DMS114 treated with DMSO at 0.1 percent for 48 hours (cell line): Measurements from ENCODE around the gene PSMB1.
A peak's percentile ranks its signal among the peaks of the same experiment; 100 is the strongest.

ENCODE experiments used
- DNase-seq: peaks from one replicate; lab custom pipeline; 2025; ENCODE audit not compliant: unreplicated experiment; lab: John Stamatoyannopoulos, UW

The PSMB1 gene

DNA sequence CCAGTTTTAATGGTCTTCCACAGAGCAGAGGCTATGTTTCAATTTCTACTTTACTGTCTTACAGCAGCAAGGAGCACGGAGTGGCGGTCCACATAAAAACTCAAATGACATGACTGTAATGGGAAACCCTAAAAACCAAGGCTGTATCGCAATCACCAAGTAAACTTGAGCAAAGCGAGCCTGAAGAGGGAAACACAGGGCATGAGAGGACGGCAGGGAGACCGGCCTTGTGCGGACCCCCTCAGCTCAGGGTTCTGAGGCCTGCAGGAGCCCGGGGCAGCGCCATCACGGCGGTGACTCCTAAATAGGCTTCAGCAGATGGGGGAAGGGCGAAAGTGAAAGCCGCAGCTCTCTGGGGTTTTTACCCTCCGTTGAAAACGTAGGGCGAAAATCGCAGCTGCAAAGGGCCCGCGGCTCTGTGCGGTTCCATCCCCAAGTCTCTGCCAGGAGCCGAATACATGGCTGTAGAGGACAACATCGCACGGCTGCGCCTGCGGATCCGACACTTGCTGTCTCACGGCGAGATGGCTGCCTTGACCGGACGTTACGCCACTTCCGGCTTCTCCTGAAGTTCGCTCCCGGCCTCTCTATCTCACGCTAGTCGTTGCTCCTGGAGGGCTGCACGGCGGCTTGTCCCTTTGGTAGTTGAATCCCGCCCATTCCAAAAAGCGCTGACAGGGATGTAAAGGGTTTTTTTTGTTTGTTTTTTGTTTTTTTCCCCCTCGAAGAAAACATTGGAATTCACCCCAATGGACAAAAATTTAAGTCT lies at the start of gene PSMB1:
Gene PSMB1, minus strand, starts transcription at position 543 of the 769 bp plus-strand sequence. Its CDS starts 65 bp downstream, at position 478.
- peak; percentile 76 for DNase-seq

DNA sequence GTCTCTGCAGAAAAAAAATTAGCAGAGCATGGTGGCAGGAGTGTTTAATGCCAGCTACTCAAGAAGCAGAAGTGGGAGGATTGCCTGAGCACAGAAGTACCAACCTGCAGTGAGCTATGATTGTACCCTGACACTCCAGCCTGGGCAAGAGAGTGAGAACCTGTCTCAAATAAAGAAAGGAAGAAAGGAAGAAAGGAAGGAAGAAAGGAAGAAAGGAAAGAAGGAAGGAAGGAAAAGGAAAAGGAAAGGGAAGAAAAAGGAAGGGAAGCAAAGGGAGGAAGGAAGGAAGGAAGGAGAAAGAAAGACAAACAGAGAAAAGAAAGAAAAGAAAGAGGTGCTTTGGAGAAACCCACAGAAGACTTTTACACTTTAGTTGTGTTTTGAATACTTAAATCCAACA lies 44.2 kb upstream of the PSMB1 start:
- no peak for DNase-seq

DNA sequence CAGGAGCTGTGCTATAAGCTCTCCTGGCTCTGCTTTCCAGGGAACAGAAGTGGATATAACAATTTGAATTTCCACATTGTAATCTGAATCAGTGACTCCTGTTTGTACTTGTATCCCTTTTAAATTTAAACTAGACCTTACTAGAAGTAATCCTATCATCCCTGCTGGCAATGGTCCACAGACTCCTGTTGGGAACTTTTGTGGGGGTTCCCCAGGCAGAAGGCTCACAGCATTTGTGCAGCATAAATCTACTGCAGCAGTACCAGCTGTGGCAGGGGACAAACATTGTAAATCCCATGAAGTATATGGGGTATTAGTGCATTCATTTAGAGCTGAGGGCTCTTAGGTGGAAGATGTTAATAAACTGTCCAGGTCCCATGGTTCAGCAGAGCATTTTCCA lies 43.3 kb upstream of the PSMB1 start:
- DNase-seq = no peak

DNA sequence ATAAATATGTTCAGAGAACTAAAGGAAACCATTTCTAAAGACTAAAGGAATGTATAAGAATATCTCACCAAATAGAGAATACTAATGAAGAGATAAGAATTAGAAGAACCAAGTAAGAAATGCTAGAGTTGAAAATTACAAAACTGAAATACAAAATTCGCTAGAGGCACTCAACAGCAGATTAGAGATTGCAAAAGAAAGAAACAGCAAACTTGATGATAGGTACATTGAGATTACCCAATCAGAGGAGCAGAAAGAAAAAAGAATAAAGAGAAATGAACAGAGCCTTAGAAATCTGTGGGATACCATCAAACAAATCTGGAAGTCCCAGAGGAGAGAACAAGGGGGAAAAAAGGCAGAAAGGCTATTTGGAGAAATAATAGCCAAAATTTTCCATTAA lies 37.6 kb upstream of the PSMB1 start:
- DNase-seq = no peak

DNA sequence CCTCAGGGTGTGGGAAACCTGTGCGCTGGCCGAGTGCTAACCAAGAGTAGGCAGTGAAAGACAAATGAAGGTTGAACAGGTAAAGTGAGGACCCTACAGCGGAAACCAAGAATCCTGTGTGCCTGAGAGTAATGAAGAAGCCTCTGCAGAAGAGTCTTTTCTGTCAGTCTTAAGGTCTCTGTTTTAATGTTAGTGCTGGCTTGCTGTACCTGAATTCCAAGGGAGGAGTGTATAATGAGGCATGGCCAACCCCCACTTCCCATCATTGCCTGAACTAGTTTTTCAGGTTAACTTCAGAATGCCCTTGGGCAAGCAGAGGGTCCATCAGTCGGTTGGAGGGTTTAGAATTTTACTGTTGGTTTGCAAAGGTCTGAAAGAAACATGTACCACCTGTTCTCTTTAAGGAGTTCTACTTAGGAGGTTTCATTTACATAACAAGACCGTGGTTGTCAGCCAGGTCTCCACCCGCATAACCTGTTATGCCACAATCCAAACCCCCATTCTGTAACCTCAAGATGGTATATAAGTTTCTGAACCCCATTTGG lies 31.9 kb upstream of the PSMB1 start:
- no peak for DNase-seq

DNA sequence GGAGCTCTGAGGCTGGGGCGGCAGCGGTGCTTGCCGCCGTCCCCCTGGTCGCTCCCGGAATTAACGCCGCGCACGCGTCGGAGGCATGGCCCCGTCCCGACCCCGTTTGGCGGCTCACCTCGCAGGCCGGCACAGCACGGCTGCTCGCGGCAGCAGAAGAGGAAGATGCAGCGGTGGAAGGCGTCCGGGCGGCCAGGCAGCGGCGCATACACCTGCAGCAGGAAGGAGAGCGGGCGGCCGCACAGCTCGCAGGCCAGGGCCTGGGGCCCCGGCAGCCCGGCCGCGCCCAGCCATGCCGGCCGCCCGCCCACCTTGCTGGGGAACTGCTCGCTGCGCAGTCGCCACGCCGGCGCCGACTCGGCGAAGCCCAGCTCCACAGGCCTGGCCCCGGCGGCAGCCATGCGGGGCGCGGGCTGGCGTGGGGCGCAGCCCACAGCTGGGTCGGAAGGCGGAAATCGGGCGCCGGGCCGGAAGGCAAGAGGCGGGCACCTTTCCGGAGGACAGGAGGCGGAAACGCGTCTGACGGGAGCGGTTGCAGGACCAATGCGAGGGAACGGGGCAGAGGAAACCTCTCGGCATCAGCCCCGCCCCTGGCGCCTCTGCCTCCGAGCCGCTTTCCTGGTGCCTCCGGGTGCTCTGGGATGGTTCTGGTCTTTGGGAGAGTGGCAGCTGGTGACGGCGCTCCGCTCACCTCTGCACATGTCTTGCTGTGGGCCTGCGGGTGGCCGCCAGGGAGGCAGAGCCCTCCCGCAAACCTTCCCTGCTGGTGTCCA lies 31.3 kb upstream of the PSMB1 start, which contains the start of gene PDCD2:
Gene PDCD2, minus strand, starts transcription at position 457 of the 773 bp plus-strand sequence. Its CDS starts 56 bp downstream, at position 401.
- DNase-seq = peak; percentile 71

DNA sequence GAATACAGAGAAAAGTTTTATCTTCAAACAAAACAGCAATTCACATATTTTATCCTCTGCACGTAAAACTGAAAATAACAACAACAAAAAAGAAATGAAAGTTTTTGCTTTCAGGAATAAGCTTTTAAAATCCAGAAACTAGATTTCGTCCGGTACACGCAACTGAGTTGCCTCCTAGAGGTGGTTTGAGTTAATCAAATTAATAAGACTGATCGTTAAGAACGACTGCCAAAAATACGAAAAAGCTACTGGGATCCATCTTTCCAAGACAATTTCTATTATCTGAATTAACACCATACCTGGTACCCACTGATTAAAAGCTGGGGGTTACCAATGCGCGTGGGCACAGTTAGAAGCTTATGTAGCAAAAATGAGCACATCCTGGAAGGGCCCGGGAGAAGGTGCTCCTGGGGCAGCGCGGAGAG lies 30.7 kb upstream of the PSMB1 start:
- DNase-seq = no peak

DNA sequence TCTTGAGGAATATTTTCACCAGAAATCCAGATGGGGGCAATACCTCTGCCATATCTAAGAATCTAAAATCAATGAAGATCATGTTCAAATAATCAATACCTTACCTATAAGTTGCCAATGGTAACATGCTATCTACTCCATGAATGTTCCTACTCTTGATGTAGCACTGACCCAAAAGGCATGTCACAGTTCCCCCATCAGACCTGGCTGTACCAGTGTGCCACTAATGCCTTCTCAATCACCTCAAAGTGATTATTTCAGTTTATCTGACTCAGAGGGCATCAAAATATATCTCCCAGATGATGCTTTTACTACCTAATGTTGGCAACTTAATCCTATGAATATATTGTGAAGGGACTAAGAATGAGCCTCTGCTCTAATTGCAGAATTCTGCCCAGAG lies 25.8 kb upstream of the PSMB1 start:
- no peak for DNase-seq

DNA sequence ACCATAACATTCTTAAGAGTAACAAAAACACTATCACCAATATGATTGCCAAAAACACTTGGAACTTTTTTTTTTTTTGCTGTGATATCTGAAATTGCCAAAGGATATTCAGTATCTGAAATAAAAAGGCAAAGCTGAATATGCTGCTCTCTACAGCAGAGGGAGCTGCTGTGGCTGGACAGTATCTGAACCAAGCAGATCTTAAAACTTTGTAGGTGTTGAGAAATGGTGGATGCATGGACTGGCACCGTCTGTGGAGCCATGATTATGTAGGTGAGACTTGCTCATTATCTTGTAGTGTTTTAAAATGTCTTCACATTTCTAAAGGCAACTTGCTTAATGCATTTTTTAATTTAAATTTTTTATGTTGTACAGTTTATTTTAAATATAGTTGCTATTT lies 22.1 kb upstream of the PSMB1 start:
- peak; percentile 1 for DNase-seq

DNA sequence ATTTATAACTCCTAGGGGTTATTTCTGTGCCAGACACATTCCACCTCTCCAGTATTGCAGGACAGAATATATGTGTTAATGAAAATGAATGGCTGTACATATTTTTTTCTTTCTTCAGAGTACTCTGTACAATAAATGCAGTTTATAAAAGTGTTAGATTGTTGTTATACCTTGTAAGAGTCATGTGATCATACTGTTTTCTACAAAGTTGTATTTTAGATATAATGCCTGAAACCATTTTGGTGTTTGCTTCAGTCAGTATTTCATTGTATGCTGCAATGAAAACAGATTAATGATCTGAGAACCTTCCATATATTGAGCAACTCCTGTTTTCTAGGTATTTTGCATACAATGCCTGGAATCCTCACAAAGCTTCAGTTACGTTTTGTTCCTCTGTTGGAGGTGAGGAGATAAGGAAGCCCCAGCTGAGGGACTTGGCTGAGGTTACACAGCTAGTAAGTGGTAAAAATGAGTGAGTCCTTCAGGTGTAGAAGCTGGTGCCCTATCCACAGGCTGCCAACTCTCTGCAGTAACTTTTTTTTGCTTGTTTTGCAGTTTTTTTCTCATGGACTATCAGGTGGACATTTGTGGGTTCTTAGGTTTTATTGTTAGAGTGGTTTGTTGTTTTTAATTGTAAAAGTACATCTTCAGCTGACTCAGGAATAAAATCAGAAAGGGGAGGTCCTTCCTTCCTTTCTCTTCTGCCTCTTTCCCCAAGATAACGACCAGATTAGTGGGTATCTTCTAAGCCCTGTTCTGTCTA lies 19.8 kb upstream of the PSMB1 start:
- DNase-seq = no peak

DNA sequence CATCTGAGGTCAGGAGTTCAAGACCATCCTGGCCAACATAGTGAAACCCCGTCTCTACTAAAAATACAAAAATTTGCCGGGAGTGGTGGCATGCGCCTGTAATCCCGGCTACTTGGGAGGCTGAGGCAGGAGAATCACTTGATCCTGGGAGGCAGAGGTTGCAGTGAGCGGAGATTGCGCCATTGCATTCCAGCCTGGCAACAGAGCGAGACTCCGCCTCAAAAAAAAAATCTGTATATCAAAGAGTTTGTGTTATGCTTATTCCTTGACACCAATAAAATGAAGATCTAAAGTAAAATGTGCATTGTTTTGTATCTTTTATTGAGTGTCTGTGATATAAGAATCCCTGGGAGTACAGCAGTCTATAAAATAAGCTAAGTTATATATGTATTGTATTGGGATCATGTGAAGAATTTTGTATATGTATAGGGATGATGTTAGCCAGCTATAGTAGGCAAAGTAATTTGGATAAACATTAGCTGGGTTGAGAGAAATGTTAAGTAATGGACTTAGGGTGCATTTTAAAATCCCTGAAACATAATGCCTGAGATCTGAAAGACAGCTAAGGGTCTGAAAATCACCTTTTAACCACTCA lies 11.9 kb upstream of the PSMB1 start:
- no peak for DNase-seq

DNA sequence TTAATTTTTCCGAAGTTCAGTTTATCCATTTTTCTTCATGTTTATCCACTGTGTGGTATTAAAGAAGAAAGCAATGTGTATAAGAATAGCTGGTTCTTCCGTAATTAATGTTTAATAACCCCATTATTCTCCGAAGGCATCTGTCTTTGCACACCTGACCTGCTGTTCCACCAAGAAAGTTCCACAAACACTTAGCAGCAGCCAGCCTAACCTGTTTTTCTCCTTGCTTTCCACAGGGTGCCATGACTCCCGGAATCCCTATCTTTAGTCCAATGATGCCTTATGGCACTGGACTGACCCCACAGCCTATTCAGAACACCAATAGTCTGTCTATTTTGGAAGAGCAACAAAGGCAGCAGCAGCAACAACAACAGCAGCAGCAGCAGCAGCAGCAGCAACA lies 8.4 kb upstream of the PSMB1 start:
- no peak for DNase-seq

DNA sequence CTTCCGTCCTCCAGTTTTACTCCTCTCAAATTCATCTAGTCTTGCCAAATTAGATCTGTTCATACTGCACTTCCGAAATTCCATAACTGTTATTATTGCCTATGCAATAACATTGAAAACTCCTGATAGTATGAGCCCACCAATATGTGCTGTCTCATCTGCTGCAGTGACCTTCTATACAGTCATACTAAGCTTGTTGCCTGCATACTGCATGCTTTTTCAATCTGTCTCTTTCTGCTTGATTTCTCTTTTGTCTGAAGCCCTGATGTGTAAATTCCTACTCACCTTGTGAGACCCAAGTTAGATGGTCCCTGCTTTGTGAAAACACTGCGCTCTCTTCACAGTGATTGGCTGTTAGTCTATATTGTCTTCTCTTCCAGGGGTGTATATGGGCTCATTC lies 2.2 kb upstream of the PSMB1 start:
- no peak for DNase-seq

DNA sequence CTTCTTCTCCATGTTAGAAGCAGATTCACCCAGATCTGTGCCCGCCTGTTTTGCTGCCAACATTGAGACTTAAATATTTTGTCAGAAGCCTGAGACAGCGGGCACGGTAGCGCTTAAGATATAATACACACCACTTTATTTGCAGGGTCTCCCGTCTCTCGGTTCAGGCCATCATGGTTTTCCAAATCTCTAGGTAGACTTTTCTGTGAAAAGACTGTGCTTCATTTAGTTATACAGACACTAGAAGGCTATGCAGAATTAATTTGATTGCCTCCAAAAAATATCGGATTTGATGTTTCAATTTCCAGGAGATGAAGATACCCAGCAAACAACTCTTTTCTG lies 1.7 kb upstream of the PSMB1 start:
- no peak for DNase-seq

DNA sequence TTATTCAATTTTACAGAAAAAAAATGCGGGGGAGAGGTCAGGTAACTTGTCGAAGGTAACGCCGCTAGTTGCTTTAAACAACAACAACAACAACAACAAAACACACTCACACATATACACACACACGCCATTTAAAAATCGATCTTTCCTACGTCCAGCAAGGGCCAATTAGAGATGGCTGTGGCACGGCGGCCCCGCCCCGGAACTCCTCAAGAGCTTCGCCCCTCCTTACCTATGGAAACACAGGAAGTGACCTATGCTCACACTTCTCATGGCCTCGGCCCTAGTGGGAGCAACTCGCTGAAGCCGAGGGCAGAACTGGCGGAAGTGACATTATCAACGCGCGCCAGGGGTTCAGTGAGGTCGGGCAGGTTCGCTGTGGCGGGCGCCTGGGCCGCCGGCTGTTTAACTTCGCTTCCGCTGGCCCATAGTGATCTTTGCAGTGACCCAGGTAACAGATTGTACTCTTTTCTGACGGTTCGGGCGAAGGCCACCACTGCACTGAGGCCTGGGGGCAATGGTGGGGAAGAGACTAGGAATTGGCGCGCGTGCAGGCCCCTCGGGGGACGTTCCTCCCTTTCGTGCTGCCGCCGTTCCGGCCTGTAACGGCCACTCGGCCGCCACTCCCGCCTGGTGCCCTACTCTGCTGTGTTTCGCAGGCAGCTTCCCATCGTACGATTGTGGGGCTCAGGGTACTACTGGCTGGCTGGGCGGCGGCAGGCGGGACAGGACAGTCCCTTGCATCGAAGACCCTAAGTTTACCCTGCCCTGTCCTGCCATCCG lies 1.1 kb upstream of the PSMB1 start, which contains the start of gene TBP:
Gene TBP, plus strand, starts transcription at position 357 of the 783 bp plus-strand sequence. CDS start 2,661 bp downstream, outside the sequence.
- DNase-seq = peak; percentile 91

DNA sequence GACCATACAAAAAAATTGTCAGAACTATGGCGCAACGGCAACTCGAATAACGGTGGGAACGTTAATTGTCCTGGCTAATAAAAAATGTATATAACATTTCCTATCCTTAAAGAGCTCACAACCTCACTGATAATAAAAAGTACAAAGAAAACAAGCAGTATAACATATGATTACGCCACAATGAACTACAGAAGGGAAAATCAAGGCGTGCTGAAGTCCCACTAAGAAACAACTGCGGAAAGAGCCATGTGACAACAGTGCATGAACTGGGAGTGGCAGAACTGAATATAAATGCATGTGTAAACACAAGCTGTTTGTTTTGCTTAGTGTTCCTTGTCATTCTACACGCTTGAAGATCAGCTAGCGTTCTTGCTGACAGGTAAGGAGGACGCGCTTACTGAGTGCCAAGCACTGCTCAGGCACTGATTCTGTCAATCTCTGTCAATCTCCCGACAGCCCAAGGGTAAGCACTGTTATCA lies 466 bp upstream of the PSMB1 start:
- no peak for DNase-seq

DNA sequence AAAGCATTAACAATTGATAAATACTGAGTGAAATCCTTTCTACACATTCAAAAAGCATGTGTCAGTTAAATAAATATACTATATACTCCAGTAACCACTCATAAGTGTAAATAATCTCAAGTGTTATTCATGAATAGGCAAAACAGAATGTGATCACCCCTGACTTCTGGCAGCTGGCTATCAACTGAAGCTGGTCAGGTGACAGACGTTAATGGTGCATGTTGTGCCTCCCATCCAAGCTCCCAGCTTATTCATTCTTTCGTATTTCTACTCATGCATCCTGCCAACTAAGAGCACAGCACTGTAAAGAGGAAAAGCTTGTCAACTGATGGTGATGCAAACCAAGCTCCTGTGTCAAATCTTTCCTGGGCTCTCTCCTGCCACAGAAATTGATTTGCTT lies 7.7 kb downstream of the PSMB1 start:
- no peak for DNase-seq

DNA sequence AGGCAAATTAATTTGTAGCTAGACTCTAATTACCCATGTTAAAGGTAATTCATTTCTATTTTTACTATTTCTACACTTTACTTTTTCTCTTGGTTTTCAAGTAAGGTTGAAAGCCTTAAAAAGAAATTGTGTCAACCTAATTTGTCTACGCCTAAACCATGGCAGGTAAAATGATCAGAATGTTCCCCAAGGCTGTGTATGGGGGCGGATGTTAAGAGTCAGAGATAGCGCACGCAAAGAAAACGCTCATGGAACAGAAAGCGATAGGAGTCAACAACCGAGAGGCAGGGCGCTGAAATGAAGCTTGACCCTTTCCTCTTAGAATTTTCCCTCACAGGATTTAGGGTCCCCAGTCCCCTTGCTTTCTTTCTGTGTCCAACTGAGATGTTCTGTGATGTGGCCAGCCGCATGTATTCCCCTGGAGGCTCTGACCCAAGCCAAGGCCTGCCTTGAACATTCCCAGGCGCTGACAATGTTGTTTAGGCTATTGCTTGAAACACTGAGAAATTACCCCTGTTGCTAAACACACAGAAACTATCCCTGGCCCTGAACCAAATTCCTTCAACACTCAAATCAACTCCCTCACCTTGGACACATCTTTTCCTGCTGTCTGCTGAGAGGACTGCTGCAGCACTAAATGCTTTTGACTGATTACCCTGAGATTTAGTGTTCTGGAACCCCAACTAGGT lies 10.9 kb downstream of the PSMB1 start:
- DNase-seq = no peak

DNA sequence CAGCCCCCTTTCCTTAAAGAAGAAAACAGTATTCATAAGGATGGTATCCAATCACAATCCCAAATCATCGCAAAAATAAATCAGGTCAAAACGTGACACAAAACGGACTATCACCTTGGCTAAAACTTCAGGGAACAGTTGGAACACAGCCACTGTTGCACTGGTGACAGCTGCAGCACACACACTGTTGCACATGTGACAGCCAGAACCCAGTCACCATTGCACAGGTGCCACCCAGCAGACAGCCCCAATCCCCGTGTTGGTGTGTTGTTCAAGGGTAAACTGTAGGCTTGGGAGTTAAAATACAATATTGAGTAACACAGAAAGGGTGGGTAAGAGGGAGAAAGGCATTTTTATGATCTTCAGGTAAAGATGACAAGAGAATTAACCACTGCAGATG lies 15.8 kb downstream of the PSMB1 start:
- no peak for DNase-seq
